HG03520 (cell line): ENCODE measurements around the gene UGGT1.
"Not testable (repeated sequence)": the region's sequence is repeated elsewhere in the genome, so short reads cannot be mapped to it uniquely, and the experiment has no call there.

Experiments used
- ATAC-seq: cut with Tn5 transposase; IDR thresholded peaks from one replicate; pipeline ENCODE4 v1.9.1; 2021; ENCODE audit warnings: mild to moderate bottlenecking, moderate library complexity; ENCODE audit not compliant: unreplicated experiment

The UGGT1 gene

DNA sequence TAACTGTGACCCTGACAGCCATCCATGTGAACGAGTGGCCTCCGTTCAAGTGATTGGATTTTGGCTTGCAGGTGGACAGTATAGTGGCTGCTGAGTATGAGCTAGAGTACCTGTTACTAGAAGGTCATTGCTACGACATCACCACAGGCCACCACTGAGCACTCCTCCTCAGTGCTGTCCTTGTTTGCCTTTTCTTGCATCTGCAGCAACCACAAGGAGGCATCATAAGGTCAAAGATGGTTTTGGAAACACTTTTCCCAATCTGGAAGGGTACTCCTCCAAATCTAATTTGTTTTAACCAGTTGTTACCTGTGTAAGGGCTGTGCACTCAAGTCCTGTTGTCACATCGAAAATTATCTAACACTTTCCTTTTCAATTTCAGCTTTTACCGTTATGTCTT is 81.2 kb downstream of the UGGT1 start:
- ATAC-seq = no peak

DNA sequence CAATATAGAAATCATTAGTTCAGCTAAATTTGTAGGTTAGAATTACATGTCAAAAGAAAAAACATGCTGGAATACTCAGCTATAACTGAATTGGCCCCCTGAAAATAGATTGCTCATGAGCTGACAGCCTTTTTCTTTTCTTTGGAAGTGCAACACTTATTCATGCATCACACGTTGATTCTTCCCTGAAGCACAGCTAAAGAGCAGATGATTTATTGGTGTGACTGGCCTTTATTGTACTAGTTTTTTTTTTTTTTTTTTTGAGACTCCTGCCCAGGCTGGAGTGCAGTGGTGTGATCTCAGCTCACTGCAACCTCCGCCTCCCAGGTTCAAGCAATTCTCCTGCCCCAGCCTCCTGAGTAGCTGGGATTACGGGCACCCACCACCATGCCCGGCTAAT is 83.1 kb downstream of the UGGT1 start:
- not testable (repeated sequence) for ATAC-seq

DNA sequence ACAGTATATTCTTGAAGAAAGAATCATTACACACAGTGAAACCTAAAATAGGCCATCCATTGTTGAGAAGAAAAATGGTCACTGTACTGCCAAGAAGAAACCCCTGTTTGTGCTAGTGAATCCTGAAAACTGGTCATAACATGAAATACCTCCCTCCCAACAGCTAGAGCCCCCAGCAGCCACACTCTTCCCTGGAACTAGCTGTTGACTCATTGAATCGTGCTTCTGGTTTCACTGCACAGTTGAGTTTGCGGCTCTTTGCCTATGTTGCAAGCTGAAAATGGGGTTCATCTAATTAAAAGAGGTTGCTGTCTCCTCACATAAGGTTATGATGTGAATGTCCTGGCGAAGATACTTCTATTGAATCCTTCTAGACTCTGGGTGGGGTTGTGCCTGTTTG is 86.3 kb downstream of the UGGT1 start:
- ATAC-seq = no peak

DNA sequence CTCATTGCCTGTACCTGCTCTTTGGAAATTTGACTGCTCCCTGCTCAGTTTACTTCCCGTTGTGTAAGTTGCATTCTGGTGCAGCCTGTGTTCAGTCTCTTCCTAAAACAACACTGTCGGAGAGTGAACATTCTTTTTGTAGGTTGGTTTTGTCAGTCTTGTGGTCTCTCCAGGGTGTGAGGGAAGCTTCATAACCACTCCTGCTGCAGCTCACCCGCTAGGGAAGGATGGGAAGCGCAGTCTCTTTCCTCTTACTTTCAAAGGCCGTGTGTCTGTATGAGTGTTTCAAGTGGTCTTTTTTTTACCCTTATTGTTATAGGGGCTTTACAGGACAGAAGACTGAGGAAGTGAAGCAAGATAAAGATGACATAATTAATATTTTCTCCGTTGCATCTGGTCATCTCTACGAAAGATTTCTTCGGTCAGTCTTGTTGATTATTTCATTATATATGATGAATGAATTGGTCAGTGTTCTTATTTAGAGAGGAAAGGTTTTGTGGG is 87.2 kb downstream of the UGGT1 start:
- ATAC-seq = no peak

DNA sequence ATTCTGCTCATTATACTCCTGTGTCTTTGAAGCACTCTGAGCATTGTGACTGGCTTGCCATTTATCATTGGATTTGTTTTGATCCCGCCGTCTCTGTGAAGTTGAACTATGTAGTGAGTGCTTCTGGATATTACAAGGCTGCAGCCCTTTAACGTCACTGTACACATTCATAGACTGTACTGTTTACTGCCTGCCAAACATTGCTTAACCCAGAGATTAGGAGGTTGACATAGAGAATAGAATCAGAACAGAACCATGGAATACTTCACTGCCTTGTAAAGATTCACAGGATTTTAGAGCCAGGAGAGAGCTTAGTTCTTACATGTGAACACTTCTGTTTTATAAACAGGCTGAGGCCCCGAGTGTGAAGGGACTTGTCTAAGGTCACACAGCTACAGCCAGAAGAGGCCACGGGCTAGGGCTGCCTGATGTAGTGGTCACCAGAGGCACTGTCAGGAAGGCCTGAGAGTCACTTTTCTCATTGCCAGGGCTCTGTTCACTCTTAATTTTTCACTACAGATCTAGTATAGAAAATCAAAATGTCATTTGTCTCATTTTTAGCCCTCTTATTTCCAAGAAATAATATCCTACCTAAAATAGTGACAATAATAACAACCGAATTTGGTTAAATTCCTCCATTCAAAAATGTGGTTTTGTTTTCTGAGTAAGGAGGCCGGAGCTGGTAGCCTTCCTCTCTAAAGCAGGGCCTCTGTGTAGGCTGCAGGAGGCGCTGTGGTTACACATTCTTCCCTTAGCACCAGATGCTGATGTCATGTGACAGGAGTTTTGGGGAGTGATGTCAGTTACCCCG is 87.9 kb downstream of the UGGT1 start:
- ATAC-seq = no peak

DNA sequence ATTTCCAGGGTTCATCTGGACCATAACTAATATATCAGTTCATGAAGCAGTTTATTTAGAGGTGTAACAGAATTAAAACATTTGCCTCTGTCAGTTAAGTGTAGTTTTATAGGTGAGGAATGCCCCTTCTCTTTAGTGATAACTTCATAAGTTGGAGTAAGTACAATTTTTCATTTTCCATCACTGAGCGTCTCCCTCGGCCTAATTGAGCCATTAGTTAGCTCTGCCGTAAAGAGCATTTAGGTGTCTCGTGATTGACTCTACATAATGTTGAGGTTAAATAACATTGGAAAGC is 88.4 kb downstream of the UGGT1 start:
- no peak for ATAC-seq

DNA sequence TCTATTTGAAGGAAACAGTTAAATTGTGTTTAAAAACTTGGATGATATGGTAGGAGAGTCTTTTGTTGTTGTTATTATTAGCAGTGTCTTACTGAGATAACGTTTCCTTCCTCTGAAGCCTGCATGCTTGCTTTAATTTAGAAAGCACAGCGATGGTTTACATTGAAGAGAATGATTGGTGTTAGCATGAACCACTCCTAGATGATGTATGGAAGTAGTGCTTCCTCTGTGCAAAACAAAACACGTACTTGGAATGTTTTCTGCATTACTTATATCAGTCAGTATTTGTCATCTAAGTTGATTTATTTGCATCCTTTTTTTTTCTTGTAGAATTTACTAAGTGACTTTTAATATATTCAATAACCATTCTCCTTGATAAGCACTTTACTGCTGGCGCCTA is 89.0 kb downstream of the UGGT1 start:
- no peak for ATAC-seq

DNA sequence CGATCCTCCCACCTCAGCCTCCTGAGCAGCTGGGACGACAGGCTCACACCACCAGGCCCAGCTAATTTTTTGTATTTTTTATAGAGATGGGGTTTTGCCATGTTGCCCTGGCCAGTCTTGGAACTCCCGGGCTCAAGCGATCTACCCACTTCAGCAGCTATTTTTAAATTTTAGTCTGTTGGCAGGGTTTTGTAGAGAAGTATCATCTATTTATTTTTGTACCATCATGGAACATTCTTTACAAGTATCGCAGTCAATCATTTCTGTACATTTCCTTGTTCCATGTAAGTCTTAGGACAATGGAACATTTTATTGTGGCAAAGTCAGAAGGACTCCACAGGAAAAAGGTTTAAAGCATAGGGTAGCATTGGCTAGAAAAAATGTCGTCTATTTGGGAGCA is 94.6 kb downstream of the UGGT1 start:
- ATAC-seq = no peak

DNA sequence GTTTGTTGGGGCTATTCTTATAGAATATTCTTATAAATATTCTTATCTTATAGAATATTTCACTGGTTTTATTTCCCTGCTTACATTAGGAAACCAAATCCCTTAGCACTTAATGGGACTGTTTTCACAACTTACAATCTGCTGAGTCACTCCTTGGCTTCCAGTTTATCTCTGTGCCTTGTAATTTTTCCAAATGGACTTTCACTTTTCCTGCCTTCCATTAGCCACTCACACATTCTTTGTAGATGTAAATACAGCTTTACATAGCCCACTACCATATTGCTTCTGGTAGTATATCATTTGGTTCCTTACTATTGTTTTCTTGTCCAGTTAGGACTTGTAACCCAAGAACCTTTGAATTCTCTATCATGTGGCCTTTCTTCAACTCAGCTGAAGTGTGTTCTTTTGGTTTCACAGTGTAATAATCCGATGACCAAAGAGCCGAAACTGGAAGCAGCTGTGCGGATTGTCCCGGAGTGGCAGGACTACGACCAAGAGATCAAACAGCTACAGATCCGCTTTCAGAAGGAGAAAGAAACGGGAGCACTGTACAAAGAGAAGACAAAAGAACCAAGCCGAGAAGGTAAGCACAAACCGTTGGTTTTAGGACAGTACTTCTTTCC is 96.1 kb downstream of the UGGT1 start:
- ATAC-seq = no peak

DNA sequence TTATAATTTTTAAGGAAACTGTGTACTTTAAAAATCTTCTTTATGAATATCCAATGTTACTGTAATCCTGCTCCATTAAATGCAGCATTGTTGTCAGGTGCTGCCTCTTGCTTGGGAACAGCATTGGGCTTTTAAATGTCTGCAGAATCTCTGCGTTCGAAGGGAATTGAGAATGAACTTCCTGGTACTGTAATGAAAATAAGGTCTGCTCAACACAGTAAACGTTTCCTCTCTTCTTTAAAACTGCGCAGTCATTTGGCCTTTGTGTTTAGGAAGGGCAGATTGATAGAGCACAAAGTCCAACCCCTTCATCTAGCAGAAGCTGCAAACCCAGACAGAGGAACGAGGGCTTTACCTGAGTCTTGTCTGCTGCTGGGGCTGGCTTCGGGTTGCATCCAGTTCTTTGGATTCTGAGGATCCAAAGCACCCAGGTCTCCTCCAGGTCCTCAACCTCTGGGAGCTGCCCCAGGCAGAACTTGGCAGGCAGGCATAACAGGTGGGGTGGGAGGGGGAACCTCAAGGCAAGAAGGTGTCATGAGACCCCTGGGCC is 104.5 kb downstream of the UGGT1 start:
- ATAC-seq = no peak

DNA sequence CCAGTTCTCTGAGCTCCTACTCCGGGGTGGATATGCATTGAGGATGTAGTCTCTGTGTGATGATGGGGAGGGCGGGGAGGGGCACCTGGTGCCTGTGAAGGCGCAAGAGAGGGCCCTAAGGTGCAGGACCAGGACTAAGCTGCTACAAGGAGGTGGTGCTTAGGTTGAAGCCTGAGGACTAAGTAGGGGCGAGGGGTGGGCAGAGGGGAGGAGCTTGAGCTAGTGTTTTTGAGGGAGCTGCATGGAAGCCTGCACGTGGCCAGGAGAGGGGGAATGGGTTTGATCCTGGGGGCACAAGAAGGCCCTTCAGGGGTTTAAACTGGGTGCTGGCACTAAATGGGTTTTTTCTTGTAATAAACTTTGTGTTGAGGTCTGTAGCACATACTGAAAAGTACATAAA is 105.0 kb downstream of the UGGT1 start:
- ATAC-seq = no peak

DNA sequence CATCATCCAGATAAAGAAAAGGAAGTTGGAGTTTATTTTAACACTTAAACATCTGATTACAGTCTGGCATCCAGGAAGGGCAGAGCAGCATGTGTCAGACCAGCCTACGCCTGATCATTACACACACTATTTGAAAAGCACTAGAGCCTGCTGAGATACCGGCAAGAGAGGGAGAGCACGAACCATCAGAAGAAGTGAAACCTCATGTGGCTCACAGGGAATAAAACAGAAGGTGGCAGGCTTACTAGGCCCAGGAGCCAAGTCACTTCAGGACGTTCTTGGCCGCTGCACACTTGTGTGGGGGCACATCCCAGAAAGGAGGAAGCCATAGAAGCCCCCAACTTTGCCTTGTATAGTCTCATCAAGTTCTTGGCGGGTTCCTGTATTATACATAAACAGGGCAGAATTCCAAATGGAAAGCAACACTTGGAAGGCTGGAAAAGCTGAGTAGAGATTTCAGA is 105.5 kb downstream of the UGGT1 start:
- no peak for ATAC-seq

DNA sequence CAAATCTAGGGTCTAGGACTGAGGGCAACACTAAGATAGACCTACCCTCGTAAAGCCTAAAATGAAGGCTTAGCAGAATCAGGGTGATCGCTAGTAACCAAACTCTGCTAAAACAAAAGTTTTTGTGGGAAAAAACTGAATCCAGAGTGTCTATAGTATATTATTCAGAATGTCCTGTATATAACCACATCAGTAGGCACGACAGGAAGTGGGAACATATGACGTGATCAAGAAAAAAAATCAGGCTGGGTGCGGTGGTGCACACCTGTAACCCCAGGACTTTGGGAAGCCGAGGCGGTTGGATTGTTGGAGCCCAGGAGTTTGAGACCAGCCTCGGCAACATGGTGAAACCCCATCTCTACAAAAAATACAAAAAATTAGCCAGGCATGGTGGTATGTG is 106.1 kb downstream of the UGGT1 start:
- ATAC-seq = no peak

DNA sequence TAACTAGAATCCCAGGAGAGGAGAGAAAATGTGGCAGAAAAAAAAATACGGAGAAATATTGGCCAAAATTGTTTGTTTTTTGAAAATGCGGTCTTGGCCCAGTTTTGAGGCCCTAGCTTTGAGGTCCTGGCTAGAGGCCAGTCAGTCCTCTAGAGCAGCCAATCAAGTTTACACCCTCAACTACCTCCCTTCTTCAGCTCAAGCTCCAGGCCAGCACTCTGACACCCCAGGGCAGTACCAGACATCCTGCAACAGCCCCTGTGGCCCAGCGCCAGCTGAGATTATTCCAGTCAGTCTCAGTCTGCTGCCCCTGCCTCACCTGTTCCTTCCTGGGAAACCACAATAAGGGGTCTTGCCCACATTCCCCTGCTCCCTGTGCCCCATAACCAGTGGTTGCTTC is 107.7 kb downstream of the UGGT1 start:
- ATAC-seq = no peak

DNA sequence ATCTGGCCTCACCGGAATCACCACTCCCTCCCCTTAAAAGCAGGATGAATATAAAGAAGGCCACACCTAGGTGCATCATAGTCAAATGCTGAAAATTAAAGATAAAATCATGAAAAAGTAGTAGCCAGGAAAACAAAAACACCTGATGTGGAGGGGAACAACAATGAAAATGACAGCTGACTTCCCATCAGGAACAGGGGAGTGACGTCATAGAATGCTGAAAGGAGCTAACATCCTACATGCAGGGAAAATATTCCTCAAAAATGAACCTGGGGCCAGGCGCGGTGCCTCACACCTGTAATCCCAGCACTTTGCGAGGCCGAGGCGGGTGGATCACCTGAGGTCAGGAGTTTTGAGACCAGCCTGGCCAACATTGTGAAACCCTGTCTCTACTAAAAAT is 108.1 kb downstream of the UGGT1 start:
- no peak for ATAC-seq

DNA sequence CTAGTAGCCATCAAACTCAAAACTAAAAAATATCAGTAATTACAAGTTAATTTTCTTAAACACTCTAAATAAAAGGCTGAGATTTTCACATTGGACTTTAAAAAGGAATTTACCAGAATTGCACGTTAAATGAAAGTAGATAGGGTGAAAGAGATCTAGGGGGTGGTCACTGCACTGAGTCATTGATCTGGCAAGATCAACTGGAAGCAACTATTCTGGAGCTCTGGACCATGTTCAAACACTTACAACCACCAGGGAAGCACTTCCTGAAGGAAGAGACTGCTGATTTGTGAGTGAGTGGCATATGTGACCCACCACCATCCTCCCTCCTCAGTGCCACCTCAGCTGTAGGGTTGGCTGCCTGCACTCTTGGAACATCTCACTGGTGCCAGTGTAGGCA is 111.8 kb downstream of the UGGT1 start:
- no peak for ATAC-seq

DNA sequence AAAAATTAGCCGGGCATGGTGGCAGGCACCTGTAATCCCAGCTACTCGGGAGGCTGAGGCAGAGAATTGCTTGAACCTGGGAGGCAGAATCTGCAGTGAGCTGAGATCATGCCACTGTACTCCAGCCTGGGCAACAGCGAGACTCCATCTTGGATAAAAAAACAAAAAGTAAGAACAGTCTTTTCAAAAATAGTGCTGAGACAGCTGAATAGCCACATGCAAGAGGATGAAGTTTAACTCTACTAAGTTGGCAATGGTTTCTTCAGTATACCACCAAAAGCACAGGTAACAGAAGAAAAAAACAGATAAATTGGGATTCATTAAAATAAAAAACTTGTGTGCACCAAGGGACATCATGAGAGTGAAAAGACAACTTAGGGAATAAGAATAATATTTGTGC is 115.2 kb downstream of the UGGT1 start:
- ATAC-seq = no peak

DNA sequence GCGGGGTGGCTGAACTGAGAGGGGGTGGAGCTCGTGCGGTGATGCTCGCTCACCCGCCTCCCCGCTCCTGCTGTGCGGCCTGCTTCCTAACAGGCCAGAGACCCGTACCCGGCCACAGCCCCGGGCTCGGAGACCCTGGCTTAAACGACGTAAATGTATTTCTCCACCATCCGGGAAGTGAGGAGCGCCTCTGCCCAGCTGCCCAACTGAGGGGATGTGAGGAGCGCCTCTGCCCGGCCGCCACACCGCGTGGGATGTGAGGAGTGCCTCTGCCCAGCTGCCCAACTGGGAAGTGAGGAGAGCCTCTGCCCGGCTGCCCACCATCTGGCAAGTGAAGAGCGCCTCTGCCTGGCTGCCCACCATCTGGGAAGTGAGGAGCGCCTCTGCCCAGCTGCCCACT is 117.0 kb downstream of the UGGT1 start:
- ATAC-seq = no peak

DNA sequence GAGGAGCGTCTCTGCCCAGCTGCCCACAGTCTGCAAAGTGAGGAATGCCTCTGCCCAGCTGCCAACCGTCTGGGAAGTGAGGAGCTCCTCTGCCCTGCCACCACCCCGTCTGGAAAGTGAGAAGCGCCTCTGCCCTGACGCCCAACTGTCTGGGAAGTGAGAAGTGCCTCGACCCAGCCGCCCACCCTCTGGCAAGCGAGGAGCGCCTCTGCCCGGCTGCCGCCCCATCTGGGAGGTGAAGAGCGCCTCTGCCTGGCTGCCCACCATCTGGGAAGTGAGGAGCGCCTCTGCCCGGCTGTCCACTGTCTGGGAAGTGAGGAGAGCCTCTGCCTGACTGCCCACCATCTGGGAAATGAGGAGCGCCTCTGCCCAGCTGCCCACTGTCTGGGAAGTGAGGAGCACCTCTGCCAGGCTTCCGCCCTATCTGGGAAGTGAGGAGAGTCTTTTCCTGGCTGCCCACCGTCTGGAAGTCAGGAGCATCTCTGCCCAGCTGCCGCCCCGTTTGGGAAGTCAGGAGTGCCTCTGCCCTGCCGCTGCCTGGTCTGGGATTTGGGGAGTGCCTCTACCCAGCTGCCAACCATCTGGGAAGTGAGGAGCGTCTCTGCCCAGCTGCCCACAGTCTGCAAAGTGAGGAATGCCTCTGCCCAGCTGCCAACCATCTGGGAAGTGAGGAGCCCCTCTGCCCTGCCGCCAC is 117.8 kb downstream of the UGGT1 start:
- ATAC-seq = not testable (repeated sequence)

DNA sequence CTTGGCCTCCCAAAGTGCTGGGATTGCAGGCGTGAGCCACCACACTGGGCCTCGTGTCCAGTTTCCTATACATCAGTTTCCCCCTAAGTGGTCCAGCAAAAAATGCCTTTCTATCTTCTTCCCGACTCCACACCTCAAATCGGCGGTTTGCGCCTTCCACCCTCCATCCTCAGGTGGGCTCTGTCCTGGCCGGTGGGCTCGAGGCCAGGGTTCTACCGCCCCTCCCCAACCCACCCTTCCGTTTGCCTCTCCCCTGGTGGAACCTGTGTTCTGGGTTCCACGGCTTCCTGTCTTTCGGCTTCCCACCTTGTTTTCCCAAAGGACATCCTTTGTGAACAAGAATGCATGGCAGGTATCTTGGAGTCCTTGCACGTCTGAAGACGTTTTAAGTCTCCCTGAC is 123.3 kb downstream of the UGGT1 start:
- no peak for ATAC-seq

DNA sequence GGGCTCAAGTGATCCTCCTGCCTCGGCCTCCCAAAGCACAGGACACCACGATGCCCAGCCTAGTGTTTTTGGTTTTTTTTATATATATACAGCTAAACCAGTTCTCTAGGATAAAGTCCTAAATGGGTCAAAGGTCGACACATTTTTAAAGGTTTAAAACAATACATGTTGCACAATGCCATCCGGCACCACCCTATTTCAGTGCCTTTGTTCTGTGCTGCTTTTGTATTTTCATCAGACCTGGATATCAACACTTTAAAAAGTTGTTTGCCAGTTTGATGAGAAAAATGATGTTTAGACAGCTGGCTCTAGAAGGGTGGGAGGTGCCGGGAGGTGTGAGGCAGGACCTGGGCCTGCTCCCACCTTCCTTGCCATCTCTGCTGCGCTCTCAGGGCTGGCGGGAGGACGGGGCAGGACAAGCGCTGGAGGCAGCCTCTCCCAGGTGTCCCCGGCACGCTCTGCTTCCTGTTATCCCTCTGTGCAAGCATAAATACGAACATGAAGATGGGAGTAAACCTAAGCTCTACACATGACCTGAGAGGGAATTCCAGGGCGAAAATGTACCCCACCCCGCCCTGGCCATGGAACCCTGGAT is 124.0 kb downstream of the UGGT1 start:
- ATAC-seq = no peak
